ENCODE measurements around the gene TCF4.

Gene TCF4

GRCh38 chr18:55588111-55588869, at the start of gene TCF4:
Gene TCF4, minus strand, starts transcription at chr18:55588192. Its CDS starts 1,076 bp downstream, at chr18:55587116.
- DNase-seq: peak; percentile 70

- no peak for DNase-seq
These were observed 49.2 kb upstream of the TCF4 start for GRCh38 chr18:55637204-55637603.

GRCh38 chr18:55635439-55635838, 47.4 kb upstream of the TCF4 start:
- no peak for DNase-seq

GRCh38 chr18:55634545-55634944, 46.6 kb upstream of the TCF4 start:
- DNase-seq: no peak

GRCh38 chr18:55633032-55633431, 45.0 kb upstream of the TCF4 start:
- DNase-seq: no peak

GRCh38 chr18:55629133-55629532, 41.1 kb upstream of the TCF4 start:
- no peak for DNase-seq

GRCh38 chr18:55627007-55627406, 39.0 kb upstream of the TCF4 start:
- no peak for DNase-seq

- DNase-seq: no peak
These were observed 37.9 kb upstream of the TCF4 start for GRCh38 chr18:55625901-55626300.

GRCh38 chr18:55623626-55624025, 35.6 kb upstream of the TCF4 start:
- no peak for DNase-seq

GRCh38 chr18:55610506-55610905, 22.5 kb upstream of the TCF4 start:
- DNase-seq: no peak

GRCh38 chr18:55609160-55609825, 21.3 kb upstream of the TCF4 start:
- DNase-seq: no peak

GRCh38 chr18:55608497-55608896, 20.5 kb upstream of the TCF4 start:
- DNase-seq: no peak

- no peak for DNase-seq
These were observed 19.8 kb upstream of the TCF4 start for GRCh38 chr18:55607773-55608172.

GRCh38 chr18:55605733-55606338, 17.8 kb upstream of the TCF4 start:
- no peak for DNase-seq

GRCh38 chr18:55603775-55604174, 15.8 kb upstream of the TCF4 start:
- no peak for DNase-seq

GRCh38 chr18:55593888-55594287, 5.9 kb upstream of the TCF4 start:
- no peak for DNase-seq

- DNase-seq: no peak
These were observed 4.6 kb upstream of the TCF4 start for GRCh38 chr18:55592572-55592971.

- DNase-seq: no peak
These were observed 4.1 kb upstream of the TCF4 start for GRCh38 chr18:55592106-55592505.

- peak; percentile 97 for DNase-seq
These were observed 1.8 kb upstream of the TCF4 start for GRCh38 chr18:55589625-55590291.

- DNase-seq: peak; percentile 27
These were observed 1.0 kb upstream of the TCF4 start for GRCh38 chr18:55588870-55589595.

GRCh38 chr18:55587418-55588110, 428 bp downstream of the TCF4 start:
- peak; percentile 38 for DNase-seq

- DNase-seq: peak; percentile 25
These were observed 2.0 kb downstream of the TCF4 start for GRCh38 chr18:55585920-55586561.
